Fibroblast of lung (primary cell): ENCODE measurements around the gene ITGAD. TPM values are rescaled to one million over a fixed set of nuclear protein-coding genes. Genes with fewer than 3 reads are reported as not detected.

Source experiments
- DNase-seq, 2 donors: peaks; one replicate each; pipeline versions ENCODE4 v3.0.0 to v3.0.0-alpha.2; 2010; ENCODE audit warnings: low read depth in 2 of 2
- H2AFZ ChIP-seq: 2 replicates; pipeline ENCODE4 v1.5.1; 2012; ENCODE audit warnings: low read length, control low read depth, inconsistent platforms
- H3K27ac ChIP-seq: 2 replicates; pipeline ENCODE4 v1.5.1; 2011; ENCODE audit warnings: low read length, control low read depth; ENCODE audit not compliant: insufficient read depth
- H3K27me3 ChIP-seq: 2 replicates; pipeline ENCODE4 v1.5.1; 2011; ENCODE audit warnings: mild to moderate bottlenecking, low read length; ENCODE audit not compliant: control insufficient read depth, insufficient read depth
- H3K36me3 ChIP-seq: 2 replicates; pipeline ENCODE4 v1.5.1; 2011; ENCODE audit warnings: low read length; ENCODE audit not compliant: control insufficient read depth, insufficient read depth
- H3K4me1 ChIP-seq: 2 replicates; pipeline ENCODE4 v1.5.1; 2011; ENCODE audit warnings: low read length; ENCODE audit not compliant: control insufficient read depth, insufficient read depth; ENCODE audit errors: extremely low read depth
- H3K4me2 ChIP-seq: 2 replicates; pipeline ENCODE4 v1.5.1; 2011; ENCODE audit warnings: low read length, control low read depth; ENCODE audit not compliant: insufficient read depth; ENCODE audit errors: extremely low read depth
- H3K4me3 ChIP-seq, 4 experiments: fragments of 200-600 bp in 1 of 4; sonication (generic) in 1 of 4; replicated peaks in 1 of 4; 2 replicates each; pipeline ENCODE4 v1.5.1; 2011 to 2016; ENCODE audit warnings: low read length in 4 of 4, low read depth in 3 of 4, mild to moderate bottlenecking in 3 of 4, control low read depth in 2 of 4, inconsistent platforms in 1 of 4, mixed read lengths in 1 of 4; ENCODE audit not compliant: insufficient read depth in 1 of 4; ENCODE audit errors: control extremely low read depth in 1 of 4
- H3K79me2 ChIP-seq: 2 replicates; pipeline ENCODE4 v1.5.1; 2012; ENCODE audit warnings: mild to moderate bottlenecking, low read length, inconsistent platforms; ENCODE audit not compliant: control insufficient read depth, insufficient read depth
- H3K9ac ChIP-seq: 2 replicates; pipeline ENCODE4 v1.5.1; 2011; ENCODE audit warnings: mild to moderate bottlenecking, low read length, control low read depth; ENCODE audit not compliant: insufficient read depth
- H3K9me3 ChIP-seq: 2 replicates; pipeline ENCODE4 v1.5.1; 2012; ENCODE audit warnings: low read depth, low read length; ENCODE audit not compliant: control insufficient read depth, insufficient read depth
- H4K20me1 ChIP-seq: 2 replicates; pipeline ENCODE4 v1.5.1; 2011; ENCODE audit warnings: low read length; ENCODE audit not compliant: control insufficient read depth, insufficient read depth; ENCODE audit errors: extremely low read depth
- EZH2 ChIP-seq: IDR thresholded peaks from 2 replicates; pipeline ENCODE4 v1.5.1; 2012; ENCODE audit warnings: low read length, control low read depth, mild to moderate bottlenecking; ENCODE audit errors: missing control alignments
- polyA plus RNA-seq, 2 donors: library from polyadenylated mRNA; depleted of rRNA in 1 of 2; stranded (reverse) in 1 of 2; unstranded in 1 of 2; fragments of >200 nt; gene quantifications; 2 replicates each; pipeline ENCODE4 v1.2.1, GENCODE V29; 2011 to 2012; ENCODE audit warnings: missing spikeins in 1 of 2
- total RNA-seq: library from RNA; depleted of rRNA; stranded (reverse); fragments of >200 nt; gene quantifications from 2 replicates; pipeline ENCODE4 v1.2.1, GENCODE V29; 2014
- TF ChIP-seq, protein P1 (sequence below), 2 donors: IDR thresholded peaks in 1 of 2; conservative IDR thresholded peaks in 1 of 2; 1 replicate in 1 of 2; 2 replicates in 1 of 2; pipeline ENCODE4 v1.5.1; 2011 to 2012; ENCODE audit warnings: low read length in 2 of 2, control low read depth in 1 of 2, inconsistent platforms in 1 of 2, low read depth in 1 of 2, mild to moderate bottlenecking in 1 of 2

The ITGAD gene
- total and polyA plus RNA-seq, 2 donors (not counting 1 experiment from before 2014, with no cell fraction given) = not detected

DNA sequence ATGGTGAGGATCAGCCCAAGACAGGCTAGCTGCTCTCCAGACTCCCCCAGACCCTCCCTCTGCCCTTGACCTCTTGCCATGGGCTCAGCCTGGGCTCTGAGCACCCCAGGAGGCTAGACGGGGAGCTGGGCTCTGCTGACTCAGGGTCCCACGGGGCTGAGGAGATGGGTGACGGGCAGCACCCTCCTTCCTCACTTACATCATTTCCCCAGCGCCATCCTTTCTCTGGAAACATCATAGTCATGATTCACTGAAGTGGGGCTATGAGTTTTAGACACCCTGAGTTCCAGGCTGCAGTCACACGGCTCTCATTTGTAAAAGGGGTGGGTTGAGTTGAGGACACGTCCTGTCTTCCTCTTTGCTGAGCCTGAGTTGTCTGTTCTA, 41.2 kb upstream of the ITGAD start:
- Histone ChIP-seq H3K9ac (no peak overlapping the region), H3K9me3 (no peaks in the 10 kb centered on the region), H3K36me3 (no peaks in the 10 kb centered on the region), H3K4me1 (no peaks in the 10 kb centered on the region), H3K79me2 (no peaks in the 10 kb centered on the region), H3K27me3 (no peaks in the 10 kb centered on the region), H3K4me3 (no peak overlapping the region), H3K27ac (no peak overlapping the region), H2AFZ (no peak overlapping the region), H4K20me1 (no peaks in the 10 kb centered on the region), H3K4me2 (no peak overlapping the region)
- TF ChIP-seq, protein P1, sequence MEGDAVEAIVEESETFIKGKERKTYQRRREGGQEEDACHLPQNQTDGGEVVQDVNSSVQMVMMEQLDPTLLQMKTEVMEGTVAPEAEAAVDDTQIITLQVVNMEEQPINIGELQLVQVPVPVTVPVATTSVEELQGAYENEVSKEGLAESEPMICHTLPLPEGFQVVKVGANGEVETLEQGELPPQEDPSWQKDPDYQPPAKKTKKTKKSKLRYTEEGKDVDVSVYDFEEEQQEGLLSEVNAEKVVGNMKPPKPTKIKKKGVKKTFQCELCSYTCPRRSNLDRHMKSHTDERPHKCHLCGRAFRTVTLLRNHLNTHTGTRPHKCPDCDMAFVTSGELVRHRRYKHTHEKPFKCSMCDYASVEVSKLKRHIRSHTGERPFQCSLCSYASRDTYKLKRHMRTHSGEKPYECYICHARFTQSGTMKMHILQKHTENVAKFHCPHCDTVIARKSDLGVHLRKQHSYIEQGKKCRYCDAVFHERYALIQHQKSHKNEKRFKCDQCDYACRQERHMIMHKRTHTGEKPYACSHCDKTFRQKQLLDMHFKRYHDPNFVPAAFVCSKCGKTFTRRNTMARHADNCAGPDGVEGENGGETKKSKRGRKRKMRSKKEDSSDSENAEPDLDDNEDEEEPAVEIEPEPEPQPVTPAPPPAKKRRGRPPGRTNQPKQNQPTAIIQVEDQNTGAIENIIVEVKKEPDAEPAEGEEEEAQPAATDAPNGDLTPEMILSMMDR (conservative IDR thresholded peaks at IDR 0.05 in 1 of 2, IDR thresholded peaks at IDR 0.05 in 1 of 2; ENCODE audit: low read depth in 1 of 2, low read length in 2 of 2) = no peak
- no peak for TF ChIP-seq EZH2
- no peak for DNase-seq

DNA sequence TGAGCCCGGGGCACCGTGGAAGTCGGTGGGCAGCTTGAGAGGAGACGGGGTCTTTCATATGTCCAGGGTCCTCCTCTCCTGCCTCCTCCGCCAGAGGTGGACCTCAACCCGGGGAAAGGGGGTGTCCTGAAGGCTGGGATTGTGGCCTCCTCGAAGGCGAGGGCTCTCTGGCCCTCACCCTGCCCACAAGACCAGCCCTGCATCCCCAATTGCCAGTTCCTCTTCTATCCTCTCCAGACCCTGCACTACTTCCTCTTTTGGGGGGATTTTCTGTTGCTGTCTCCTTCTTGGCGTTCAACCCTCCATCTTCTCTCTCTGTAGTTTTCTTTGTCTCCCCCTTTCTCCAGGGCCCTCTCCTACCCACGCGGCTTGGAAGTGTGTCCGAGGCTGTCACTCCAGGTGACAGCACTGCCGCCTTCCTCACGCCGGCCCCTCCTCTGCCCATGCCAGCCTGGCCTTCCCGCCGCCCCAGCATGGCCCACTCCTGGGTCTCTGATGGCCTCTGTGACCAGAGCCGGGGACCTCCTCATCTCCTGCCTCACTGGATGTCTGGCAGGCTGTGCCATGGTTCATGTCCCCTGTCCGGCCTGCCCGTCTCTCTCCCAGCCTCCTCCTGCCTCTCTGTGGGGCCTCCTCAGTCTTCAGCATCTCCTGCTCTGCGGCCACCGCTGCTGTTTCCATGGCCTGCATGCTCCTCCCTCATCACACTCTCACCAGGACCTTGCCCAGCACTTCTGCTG, 40.6 kb upstream of the ITGAD start:
- Histone ChIP-seq H3K79me2 (no peaks in the 10 kb centered on the region), H3K36me3 (no peaks in the 10 kb centered on the region), H3K9ac (no peak overlapping the region), H4K20me1 (no peaks in the 10 kb centered on the region), H3K27me3 (no peaks in the 10 kb centered on the region), H3K4me2 (no peak overlapping the region), H3K9me3 (no peaks in the 10 kb centered on the region), H3K4me3 (no peak overlapping the region), H2AFZ (no peak overlapping the region), H3K4me1 (no peaks in the 10 kb centered on the region), H3K27ac (no peak overlapping the region)
- no peak for DNase-seq
- TF ChIP-seq, protein P1 (conservative IDR thresholded peaks at IDR 0.05 in 1 of 2, IDR thresholded peaks at IDR 0.05 in 1 of 2; ENCODE audit: low read depth in 1 of 2, low read length in 2 of 2) = no peak
- no peak for TF ChIP-seq EZH2

DNA sequence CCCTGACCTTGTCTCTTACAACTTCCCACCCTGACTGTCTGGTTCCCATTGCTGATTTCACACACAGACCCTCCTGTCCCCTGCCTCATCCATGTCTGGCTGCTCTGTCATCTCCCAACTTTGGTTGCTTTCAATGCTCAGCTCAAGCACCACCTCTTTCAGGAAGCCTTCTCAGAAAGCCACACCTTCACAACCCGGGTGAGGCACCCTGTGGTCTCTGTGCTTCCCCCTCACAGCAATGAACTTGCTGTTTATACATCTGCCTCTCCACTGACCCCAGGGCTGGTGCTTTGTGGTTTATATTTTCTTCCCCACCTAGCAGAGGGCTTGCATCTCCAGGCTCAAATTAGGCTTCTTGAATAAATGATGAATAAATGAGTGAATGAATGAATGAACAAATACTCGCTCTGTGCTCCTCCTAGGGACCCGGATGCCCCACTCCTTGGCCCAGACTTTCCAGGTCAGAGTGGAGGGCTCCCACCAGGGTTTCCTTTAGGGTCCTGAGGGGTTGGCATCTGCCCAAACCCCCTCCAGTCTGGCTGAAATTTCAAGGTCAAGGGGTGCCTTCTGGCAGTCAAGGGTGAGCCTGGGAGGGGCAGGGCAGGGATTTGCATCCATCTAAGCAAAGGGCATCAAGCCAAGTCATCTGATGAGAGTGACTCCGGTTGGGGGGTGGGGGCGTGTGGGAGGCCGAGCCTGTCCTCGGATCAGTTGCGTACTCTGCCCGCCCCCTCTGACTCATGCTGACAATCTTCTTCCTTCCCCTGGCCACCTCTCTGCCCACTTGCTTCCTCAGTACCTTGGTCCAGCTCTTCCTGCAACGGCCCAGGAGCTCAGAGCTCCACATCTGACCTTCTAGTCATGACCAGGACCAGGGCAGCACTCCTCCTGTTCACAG, 38.5 kb upstream of the ITGAD start, which contains the start of gene ITGAX:
Gene ITGAX (plus strand): TSS at position 783 of the 898 bp plus-strand sequence. CDS start 79 bp downstream, at position 862.
- Histone ChIP-seq H3K79me2 (no peaks in the 10 kb centered on the region), H2AFZ (no peak within 1 kb of the TSS), H3K9ac (no peak within 1 kb of the TSS), H3K4me2 (no peak within 1 kb of the TSS), H3K27me3 (no peaks in the 10 kb centered on the region), H3K4me3 (no peak within 1 kb of the TSS), H4K20me1 (no peaks in the 10 kb centered on the region), H3K27ac (no peak within 1 kb of the TSS), H3K4me1 (no peaks in the 10 kb centered on the region), H3K9me3 (no peaks in the 10 kb centered on the region), H3K36me3 (no peaks in the 10 kb centered on the region)
- DNase-seq = peak; percentile 3 to 8
- no peak for TF ChIP-seq EZH2
- TF ChIP-seq, protein P1 (conservative IDR thresholded peaks at IDR 0.05 in 1 of 2, IDR thresholded peaks at IDR 0.05 in 1 of 2; ENCODE audit: low read depth in 1 of 2, low read length in 2 of 2) = no peak
